Inferior parietal cortex (tissue), 1 donor: ENCODE results near the gene MLIP.
"Not testable (repeated sequence)": the region's sequence is repeated elsewhere in the genome, so short reads cannot be mapped to it uniquely, and the experiment has no call there.

Experiments used
- DNase-seq: peaks from one replicate; pipeline ENCODE4 v3.0.0-alpha.2; 2016; ENCODE audit errors: extremely low spot score

Gene MLIP

DNA sequence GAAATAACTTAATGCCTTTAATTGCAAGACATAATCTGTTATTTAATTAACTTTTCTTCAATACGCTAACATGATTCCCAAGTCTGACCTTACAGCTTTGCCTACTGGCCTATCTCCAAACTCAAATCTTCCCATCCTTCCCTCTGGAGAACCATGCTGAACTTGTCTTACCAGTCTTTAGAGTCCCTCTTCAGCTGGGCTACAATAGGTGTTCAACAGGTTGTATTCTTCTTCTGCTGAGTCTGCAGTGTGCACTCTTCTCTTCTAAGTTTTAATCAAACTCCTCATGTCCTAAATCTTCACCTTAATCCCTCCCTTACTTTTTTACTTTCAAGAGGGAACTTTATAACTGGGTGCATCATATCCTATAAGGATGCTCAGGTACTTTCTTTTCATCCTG, 121.5 kb downstream of the MLIP start:
- DNase-seq, result no peak

GRCh38 chr6:54234539-54234938, 123.3 kb downstream of the MLIP start:
- no peak for DNase-seq

- no peak for DNase-seq
Observed at GRCh38 chr6:54236984-54237383, 125.7 kb downstream of the MLIP start.

GRCh38 chr6:54238396-54238795, 127.2 kb downstream of the MLIP start:
- DNase-seq, result peak; percentile 67

GRCh38 chr6:54243699-54244098, 132.5 kb downstream of the MLIP start:
- no peak for DNase-seq

- no peak for DNase-seq
Observed at GRCh38 chr6:54244430-54244829, 133.2 kb downstream of the MLIP start.

DNA sequence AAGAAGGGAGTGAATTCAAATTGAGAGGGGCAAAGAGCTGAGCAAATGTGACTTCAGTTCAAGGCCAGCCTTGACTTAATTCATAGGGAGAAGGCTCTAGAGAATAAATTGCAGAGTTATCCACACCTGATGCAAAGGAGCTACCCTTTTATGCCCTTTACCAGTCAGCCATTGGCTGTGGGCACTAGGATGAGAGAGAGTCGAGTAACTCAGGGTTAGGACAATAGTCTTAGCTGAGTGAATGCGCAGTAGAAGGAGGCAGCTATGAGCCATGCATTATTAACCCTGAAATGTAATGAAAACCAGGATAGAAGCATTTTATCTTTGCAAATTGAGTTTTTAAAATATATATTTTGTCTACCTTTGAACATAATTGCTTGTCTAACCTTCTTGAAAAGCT, 134.0 kb downstream of the MLIP start:
- no peak for DNase-seq

GRCh38 chr6:54248319-54248718, 137.1 kb downstream of the MLIP start:
- no peak for DNase-seq

DNA sequence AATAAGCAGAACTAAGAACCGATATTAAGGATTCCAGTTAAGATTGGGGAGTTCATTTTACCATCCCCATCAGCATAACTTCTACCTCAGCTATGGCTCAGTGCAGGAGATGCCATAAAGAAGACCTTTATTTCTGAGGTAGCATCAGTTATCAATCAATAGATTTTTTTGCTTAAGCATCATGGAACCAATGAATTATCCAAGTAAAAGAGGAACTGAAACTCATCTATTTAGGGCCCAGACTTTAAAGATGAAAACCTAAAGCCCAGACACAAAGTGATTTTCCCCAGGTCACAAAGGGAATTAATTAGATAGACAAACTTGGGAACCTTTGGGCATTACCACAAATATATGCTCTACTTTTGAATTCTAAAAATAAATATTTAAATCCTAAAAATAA, 137.8 kb downstream of the MLIP start:
- DNase-seq, result no peak

GRCh38 chr6:54249812-54250211, 138.6 kb downstream of the MLIP start:
- DNase-seq, result not testable (repeated sequence)

GRCh38 chr6:54252496-54252895, 141.3 kb downstream of the MLIP start:
- no peak for DNase-seq

GRCh38 chr6:54252916-54253315, 141.7 kb downstream of the MLIP start:
- no peak for DNase-seq

- DNase-seq, result no peak
Observed at GRCh38 chr6:54254886-54255285, 143.6 kb downstream of the MLIP start.

GRCh38 chr6:54255886-54256285, 144.6 kb downstream of the MLIP start:
- DNase-seq, result peak; percentile 42

GRCh38 chr6:54260025-54260424, 148.8 kb downstream of the MLIP start:
- no peak for DNase-seq

DNA sequence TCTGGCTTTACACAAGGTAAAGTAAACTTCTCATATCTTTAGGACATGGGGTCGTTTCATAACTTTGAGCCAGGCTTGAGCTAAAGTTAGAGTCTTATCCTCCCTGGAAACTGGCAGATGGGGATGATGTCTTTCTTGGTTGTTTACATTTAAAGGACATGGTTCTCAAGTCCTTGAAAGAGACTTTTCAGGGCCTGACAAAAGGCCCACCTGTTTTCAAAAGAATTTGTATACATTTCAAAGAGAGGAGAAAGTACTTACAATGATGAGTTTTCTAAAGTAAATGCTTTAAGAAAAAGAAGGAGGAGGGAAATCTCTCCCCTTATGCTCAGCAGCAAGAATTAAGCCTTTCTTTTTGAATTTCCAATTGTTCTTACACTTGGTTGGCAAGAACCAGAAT, 151.3 kb downstream of the MLIP start:
- DNase-seq, result no peak

DNA sequence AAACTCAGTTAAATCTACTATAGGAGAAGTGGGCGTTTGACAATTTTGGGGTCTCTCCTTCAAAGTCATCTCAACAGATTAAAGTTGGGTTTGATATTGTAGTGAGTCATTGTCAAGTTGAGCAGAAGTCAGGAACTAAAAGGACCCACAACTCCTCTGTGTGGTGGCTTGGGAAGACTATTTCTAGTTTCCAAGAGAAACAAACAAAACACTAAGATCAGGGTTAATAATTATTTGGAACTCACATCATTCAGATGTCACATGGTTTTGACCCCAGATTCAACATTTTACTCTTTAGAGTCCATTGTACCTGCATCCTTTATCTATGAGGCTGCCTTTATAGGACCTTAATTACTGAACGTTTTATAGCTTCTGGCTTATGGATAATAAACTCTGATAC, 151.7 kb downstream of the MLIP start:
- no peak for DNase-seq

DNA sequence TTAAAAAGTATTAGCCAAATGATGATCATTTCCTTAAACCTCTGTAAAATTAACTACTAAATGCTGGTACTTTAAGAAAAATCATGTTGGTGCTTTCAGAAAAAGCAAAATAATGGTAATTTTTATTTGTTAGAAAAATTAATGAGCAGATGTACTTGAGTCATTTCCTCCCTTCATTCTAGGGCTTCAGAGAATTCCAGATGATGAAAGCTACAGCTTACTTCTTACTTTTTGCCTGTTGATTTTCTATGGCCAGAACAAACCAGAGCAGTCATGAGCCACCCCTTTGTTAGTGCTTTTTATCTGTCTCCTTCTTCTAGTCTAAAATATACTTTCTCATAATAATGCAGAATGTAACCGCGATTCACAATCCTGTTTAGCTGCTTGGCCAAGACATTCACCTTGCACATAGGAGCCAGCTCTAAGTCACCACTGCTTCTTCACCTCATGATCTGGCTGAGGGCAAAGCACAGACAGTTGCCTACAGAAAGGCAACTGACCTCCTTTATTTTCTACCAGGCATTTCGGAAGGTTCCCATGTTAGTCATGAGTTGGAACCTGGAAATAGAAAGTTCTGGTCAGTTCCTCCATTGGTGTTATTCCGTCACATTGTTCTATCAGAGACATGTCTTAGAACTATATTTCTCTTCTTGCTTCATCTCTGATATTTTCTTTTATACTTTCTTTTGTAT, 153.5 kb downstream of the MLIP start:
- no peak for DNase-seq

DNA sequence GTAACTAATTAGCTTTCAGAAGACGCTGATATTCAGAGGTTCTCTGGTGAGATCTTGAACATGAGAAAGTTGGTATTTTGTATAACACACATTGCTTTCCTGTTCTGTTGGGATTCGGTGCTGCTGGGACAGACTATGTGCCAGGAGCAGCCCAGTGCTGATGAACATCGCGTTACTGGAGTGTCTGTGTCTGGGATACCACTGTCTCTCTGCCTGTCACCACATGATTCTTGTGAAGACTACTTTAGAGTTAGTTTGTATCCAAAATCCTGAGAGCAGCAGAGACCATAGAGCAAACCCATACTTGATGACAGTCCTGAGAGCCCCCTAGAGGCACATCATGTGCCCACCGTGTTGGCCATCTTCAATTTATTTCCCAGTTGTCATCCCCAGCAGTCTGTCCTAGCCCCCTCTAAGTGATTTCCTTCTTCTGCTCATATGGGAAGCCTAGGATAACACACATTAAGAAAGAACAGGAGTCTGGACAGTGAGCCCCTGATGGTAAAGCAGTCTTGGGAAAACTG, 155.2 kb downstream of the MLIP start:
- no peak for DNase-seq

- DNase-seq, result no peak
Observed at GRCh38 chr6:54267798-54268197, 156.6 kb downstream of the MLIP start.

- DNase-seq, result no peak
Observed at GRCh38 chr6:54273214-54273820, 162.1 kb downstream of the MLIP start.

DNA sequence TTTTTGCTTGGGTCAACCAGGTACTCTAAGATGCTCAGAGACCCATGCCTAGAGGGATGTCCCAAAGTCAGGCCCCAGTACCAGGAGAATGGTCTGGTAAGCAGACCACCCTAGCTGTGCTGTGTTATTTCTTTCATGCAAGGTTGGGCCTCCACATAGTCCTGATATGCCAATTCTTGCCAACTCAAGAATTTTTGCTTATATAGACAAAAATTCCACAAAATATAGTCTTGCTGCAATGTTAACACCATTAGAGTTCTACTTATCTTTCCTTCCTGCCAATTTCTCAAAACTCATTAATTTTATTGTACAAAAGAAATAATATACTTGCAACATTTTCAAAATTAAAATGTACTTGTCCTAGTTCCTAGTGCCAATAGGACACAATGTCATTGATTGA, 163.1 kb downstream of the MLIP start:
- DNase-seq, result no peak

DNA sequence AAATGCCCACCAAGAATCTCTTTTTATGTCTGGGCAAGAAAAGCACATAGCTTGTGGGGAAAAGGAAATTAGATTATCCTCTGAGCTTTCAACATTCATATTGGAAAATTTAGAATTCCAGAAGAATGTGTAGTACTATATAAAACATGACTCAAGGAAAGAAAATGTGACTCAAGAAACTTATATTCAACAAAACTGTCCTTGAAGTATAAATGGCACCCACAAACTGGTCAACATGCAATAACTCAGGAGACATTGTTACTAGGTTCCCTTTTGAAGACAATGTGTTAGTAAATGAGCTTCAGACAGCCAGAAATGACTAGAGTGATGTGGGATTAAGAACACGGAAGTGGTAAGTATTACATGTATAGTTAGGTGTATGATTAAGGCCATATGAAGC, 170.9 kb downstream of the MLIP start:
- no peak for DNase-seq
